ENCODE data around the gene PRLR. TPM values are rescaled to one million over a fixed set of nuclear protein-coding genes. Genes with fewer than 3 reads are reported as not detected.

Gene PRLR
- total and polyA plus RNA-seq, 2 of the 13 experiments (the other 11 are each of a cell fraction or from before 2014, with no cell fraction given) = 12.2 to 13.3 TPM

DNA sequence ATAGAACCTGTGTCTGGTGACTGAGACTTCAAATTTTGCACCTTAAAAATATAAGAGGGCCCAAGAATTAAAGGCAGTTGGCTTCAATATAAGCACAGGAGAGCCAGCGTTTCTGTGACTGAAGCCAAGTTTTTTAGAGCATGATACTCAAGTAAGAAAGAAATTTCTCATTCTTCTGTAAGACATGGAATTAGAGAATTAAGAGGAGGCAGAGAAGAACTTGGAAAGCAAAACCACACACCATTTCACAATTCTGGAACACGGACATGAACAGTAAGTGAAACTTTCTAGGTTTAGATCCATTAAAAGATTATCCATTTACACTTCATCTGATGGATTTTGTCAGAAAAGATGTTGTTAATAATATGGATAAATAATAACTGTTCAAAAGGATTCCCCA, 173.6 kb downstream of the PRLR start:
- H3K79me2 ChIP-seq (ENCODE audit: insufficient read depth, low read length) = no peaks in the 10 kb centered on the region
- ChIA-PET CTCF (ENCODE audit: low intra/inter-chr PET ratio, low total read pairs) (no interaction called here), POLR2A (no interaction called here)
- intact Hi-C loops (cut with micrococcal nuclease; ENCODE audit: unreplicated experiment) (no loop called here), in situ Hi-C loops (cut with HindIII; ENCODE audit: extremely low pct_ligation_motif_present, low pct_unique_long_range_greater_than_20kb) (no loop called here)
- no peak overlapping the region for H3K9ac ChIP-seq (ENCODE audit: insufficient read depth, low read depth, low read length)
- TF ChIP-seq RELA (CRISPR knock-in tag; IDR thresholded peaks at IDR 0.05) (no peak), DMAP1 (CRISPR knock-in tag; IDR thresholded peaks at IDR 0.05) (no peak), NONO (IDR thresholded peaks at IDR 0.05) (no peak), NONO (CRISPR knock-in tag; conservative IDR thresholded peaks at IDR 0.05) (no peak), ATRX (CRISPR knock-in tag; IDR thresholded peaks at IDR 0.05; ENCODE audit: borderline replicate concordance) (no peak)
- 84% methylated on average over 2 of the region's 2 CpGs for WGBS (ENCODE audit: low lambda C conversion rate)
- no peak overlapping the region for H2AFZ ChIP-seq (ENCODE audit: low read length)
- no peak overlapping the region for H3K4me3 ChIP-seq (replicated peaks in 1 of 3; ENCODE audit: insufficient read depth in 1 of 3, low read depth in 2 of 3, low read length in 3 of 3)
- ATAC-seq (no peak), DNase-seq (ENCODE audit: low spot score) (no peak), FAIRE-seq (no peak)
- H4K20me1 ChIP-seq (ENCODE audit: insufficient read depth, low read length) = no peaks in the 10 kb centered on the region
- H3K27ac ChIP-seq (ENCODE audit: extremely low read length, insufficient read depth, low read length) = no peak overlapping the region
- H3K27me3 ChIP-seq (ENCODE audit: control insufficient read depth in 1 of 2, insufficient read depth in 2 of 2, low read length in 2 of 2) = no peaks in the 10 kb centered on the region
- no peak overlapping the region for H3K4me2 ChIP-seq (ENCODE audit: low read depth, low read length)
- no TSS peak for BruUV-seq (replicated peaks)
- no peaks in the 10 kb centered on the region for H3K9me3 ChIP-seq (ENCODE audit: low read length)
- no peaks in the 10 kb centered on the region for H3K36me3 ChIP-seq (replicated peaks in 1 of 2; ENCODE audit: control insufficient read depth in 1 of 2, insufficient read depth in 2 of 2, low read length in 2 of 2)
- H3K4me1 ChIP-seq (ENCODE audit: insufficient read depth, low read length) = peaks cover under 1% of the 10 kb centered on the region; the same call in 1 of the 2 replicates

DNA sequence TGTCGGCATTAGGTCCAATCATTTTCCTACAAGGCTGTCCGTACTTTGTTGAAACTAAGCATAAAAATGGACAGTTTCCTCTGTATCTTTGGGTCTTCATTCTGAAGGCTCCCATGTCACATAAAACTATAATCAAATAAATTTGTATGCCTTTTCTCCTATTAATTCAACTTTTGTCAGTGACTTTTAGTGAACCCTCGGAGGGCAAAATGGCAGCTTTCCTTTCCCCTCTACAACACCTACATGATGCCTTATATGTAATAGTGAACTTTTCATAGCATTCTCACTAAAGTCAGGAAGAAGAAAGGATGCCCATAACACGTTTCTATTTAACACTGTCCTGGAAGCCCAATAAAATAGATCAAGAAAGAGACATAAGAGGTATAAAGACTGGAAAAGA, 177.4 kb downstream of the PRLR start:
- H2AFZ ChIP-seq (ENCODE audit: low read length) = no peak overlapping the region
- CTCF ChIA-PET (ENCODE audit: low intra/inter-chr PET ratio, low total read pairs) = no interaction called here
- no peak overlapping the region for H3K4me3 ChIP-seq (replicated peaks in 1 of 3; ENCODE audit: insufficient read depth in 1 of 3, low read depth in 2 of 3, low read length in 3 of 3)
- BruUV-seq (replicated peaks) = no TSS peak
- 77% methylated on average over 4 of the region's 4 CpGs for WGBS (ENCODE audit: low lambda C conversion rate)
- POLR2A ChIA-PET = no interaction called here
- DNase-seq (ENCODE audit: low spot score) (no peak), FAIRE-seq (no peak), ATAC-seq (no peak)
- no peaks in the 10 kb centered on the region for H3K9me3 ChIP-seq (ENCODE audit: low read length)
- H4K20me1 ChIP-seq (ENCODE audit: insufficient read depth, low read length) = no peaks in the 10 kb centered on the region
- intact Hi-C loops (cut with micrococcal nuclease; ENCODE audit: unreplicated experiment) (no loop called here), in situ Hi-C loops (cut with HindIII; ENCODE audit: extremely low pct_ligation_motif_present, low pct_unique_long_range_greater_than_20kb) (no loop called here)
- H3K4me2 ChIP-seq (ENCODE audit: low read depth, low read length) = no peak overlapping the region
- H3K27me3 ChIP-seq (ENCODE audit: control insufficient read depth in 1 of 2, insufficient read depth in 2 of 2, low read length in 2 of 2) = no peaks in the 10 kb centered on the region
- no peaks in the 10 kb centered on the region for H3K36me3 ChIP-seq (replicated peaks in 1 of 2; ENCODE audit: control insufficient read depth in 1 of 2, insufficient read depth in 2 of 2, low read length in 2 of 2)
- no peak overlapping the region for H3K27ac ChIP-seq (ENCODE audit: extremely low read length, insufficient read depth, low read length)
- peaks cover 36% of the 10 kb centered on the region for H3K4me1 ChIP-seq (ENCODE audit: insufficient read depth, low read length)
- H3K79me2 ChIP-seq (ENCODE audit: insufficient read depth, low read length) = no peaks in the 10 kb centered on the region
- no peak overlapping the region for H3K9ac ChIP-seq (ENCODE audit: insufficient read depth, low read depth, low read length)
- TF ChIP-seq NFYB (CRISPR knock-in tag; IDR thresholded peaks at IDR 0.05) = no peak
- TF ChIP-seq ERF (CRISPR knock-in tag; IDR thresholded peaks at IDR 0.05) = no peak
- TF ChIP-seq, protein P1, sequence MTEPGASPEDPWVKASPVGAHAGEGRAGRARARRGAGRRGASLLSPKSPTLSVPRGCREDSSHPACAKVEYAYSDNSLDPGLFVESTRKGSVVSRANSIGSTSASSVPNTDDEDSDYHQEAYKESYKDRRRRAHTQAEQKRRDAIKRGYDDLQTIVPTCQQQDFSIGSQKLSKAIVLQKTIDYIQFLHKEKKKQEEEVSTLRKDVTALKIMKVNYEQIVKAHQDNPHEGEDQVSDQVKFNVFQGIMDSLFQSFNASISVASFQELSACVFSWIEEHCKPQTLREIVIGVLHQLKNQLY (CRISPR knock-in tag; IDR thresholded peaks at IDR 0.05) = no peak
- TF ChIP-seq, protein P2, sequence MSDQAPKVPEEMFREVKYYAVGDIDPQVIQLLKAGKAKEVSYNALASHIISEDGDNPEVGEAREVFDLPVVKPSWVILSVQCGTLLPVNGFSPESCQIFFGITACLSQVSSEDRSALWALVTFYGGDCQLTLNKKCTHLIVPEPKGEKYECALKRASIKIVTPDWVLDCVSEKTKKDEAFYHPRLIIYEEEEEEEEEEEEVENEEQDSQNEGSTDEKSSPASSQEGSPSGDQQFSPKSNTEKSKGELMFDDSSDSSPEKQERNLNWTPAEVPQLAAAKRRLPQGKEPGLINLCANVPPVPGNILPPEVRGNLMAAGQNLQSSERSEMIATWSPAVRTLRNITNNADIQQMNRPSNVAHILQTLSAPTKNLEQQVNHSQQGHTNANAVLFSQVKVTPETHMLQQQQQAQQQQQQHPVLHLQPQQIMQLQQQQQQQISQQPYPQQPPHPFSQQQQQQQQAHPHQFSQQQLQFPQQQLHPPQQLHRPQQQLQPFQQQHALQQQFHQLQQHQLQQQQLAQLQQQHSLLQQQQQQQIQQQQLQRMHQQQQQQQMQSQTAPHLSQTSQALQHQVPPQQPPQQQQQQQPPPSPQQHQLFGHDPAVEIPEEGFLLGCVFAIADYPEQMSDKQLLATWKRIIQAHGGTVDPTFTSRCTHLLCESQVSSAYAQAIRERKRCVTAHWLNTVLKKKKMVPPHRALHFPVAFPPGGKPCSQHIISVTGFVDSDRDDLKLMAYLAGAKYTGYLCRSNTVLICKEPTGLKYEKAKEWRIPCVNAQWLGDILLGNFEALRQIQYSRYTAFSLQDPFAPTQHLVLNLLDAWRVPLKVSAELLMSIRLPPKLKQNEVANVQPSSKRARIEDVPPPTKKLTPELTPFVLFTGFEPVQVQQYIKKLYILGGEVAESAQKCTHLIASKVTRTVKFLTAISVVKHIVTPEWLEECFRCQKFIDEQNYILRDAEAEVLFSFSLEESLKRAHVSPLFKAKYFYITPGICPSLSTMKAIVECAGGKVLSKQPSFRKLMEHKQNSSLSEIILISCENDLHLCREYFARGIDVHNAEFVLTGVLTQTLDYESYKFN (CRISPR knock-in tag; conservative IDR thresholded peaks at IDR 0.05) = no peak
- TF ChIP-seq, protein P3, sequence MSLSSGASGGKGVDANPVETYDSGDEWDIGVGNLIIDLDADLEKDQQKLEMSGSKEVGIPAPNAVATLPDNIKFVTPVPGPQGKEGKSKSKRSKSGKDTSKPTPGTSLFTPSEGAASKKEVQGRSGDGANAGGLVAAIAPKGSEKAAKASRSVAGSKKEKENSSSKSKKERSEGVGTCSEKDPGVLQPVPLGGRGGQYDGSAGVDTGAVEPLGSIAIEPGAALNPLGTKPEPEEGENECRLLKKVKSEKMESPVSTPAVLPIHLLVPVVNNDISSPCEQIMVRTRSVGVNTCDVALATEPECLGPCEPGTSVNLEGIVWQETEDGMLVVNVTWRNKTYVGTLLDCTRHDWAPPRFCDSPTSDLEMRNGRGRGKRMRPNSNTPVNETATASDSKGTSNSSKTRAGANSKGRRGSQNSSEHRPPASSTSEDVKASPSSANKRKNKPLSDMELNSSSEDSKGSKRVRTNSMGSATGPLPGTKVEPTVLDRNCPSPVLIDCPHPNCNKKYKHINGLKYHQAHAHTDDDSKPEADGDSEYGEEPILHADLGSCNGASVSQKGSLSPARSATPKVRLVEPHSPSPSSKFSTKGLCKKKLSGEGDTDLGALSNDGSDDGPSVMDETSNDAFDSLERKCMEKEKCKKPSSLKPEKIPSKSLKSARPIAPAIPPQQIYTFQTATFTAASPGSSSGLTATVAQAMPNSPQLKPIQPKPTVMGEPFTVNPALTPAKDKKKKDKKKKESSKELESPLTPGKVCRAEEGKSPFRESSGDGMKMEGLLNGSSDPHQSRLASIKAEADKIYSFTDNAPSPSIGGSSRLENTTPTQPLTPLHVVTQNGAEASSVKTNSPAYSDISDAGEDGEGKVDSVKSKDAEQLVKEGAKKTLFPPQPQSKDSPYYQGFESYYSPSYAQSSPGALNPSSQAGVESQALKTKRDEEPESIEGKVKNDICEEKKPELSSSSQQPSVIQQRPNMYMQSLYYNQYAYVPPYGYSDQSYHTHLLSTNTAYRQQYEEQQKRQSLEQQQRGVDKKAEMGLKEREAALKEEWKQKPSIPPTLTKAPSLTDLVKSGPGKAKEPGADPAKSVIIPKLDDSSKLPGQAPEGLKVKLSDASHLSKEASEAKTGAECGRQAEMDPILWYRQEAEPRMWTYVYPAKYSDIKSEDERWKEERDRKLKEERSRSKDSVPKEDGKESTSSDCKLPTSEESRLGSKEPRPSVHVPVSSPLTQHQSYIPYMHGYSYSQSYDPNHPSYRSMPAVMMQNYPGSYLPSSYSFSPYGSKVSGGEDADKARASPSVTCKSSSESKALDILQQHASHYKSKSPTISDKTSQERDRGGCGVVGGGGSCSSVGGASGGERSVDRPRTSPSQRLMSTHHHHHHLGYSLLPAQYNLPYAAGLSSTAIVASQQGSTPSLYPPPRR (CRISPR knock-in tag; IDR thresholded peaks at IDR 0.05; ENCODE audit: borderline replicate concordance) = no peak
- TF ChIP-seq JARID2 (CRISPR knock-in tag; IDR thresholded peaks at IDR 0.05; ENCODE audit: insufficient replicate concordance) = no peak
- TF ChIP-seq SMARCE1 (IDR thresholded peaks at IDR 0.05; ENCODE audit: borderline replicate concordance) = no peak
